GM21717 (cell line): Measurements from ENCODE around the gene RASEF.
"Not testable (repeated sequence)": the region's sequence is repeated elsewhere in the genome, so short reads cannot be mapped to it uniquely, and the experiment has no call there.

Experiments used
- ATAC-seq: cut with Tn5 transposase; IDR thresholded peaks from one replicate; pipeline ENCODE4 v1.9.1; 2021; ENCODE audit warnings: mild to moderate bottlenecking, moderate library complexity; ENCODE audit not compliant: unreplicated experiment

The RASEF gene

GRCh38 chr9:82987370-82988189, 75.4 kb downstream of the RASEF start:
- no peak for ATAC-seq

- no peak for ATAC-seq
Observed at GRCh38 chr9:82981552-82981951, 81.4 kb downstream of the RASEF start.

GRCh38 chr9:82975176-82975575, 87.8 kb downstream of the RASEF start:
- ATAC-seq, result no peak

- ATAC-seq, result no peak
Observed at GRCh38 chr9:82972446-82972845, 90.5 kb downstream of the RASEF start.

GRCh38 chr9:82970359-82970758, 92.6 kb downstream of the RASEF start:
- ATAC-seq, result no peak

- ATAC-seq, result no peak
Observed at GRCh38 chr9:82969291-82969690, 93.7 kb downstream of the RASEF start.

- no peak for ATAC-seq
Observed at GRCh38 chr9:82968816-82969215, 94.1 kb downstream of the RASEF start.

- ATAC-seq, result no peak
Observed at GRCh38 chr9:82968388-82968787, 94.6 kb downstream of the RASEF start.

GRCh38 chr9:82961504-82962125, 101.3 kb downstream of the RASEF start:
- ATAC-seq, result peak; percentile 97

- no peak for ATAC-seq
Observed at GRCh38 chr9:82957529-82958379, 105.2 kb downstream of the RASEF start.

- no peak for ATAC-seq
Observed at GRCh38 chr9:82949203-82949602, 113.7 kb downstream of the RASEF start.

GRCh38 chr9:82940376-82940775, 122.6 kb downstream of the RASEF start:
- ATAC-seq, result no peak

- peak; percentile 61 for ATAC-seq
Observed at GRCh38 chr9:82939451-82939850, 123.5 kb downstream of the RASEF start.

- no peak for ATAC-seq
Observed at GRCh38 chr9:82938426-82939218, 124.3 kb downstream of the RASEF start.

- not testable (repeated sequence) for ATAC-seq
Observed at GRCh38 chr9:82936561-82936960, 126.4 kb downstream of the RASEF start.

GRCh38 chr9:82934949-82935348, 128.0 kb downstream of the RASEF start:
- ATAC-seq, result no peak

GRCh38 chr9:82934025-82934424, 128.9 kb downstream of the RASEF start:
- not testable (repeated sequence) for ATAC-seq

- ATAC-seq, result no peak
Observed at GRCh38 chr9:82930116-82930515, 132.8 kb downstream of the RASEF start.
